Mesothelial cell of epicardium (in vitro differentiated cells): ENCODE results near the gene TBC1D22A. TPM values are rescaled to one million over a fixed set of nuclear protein-coding genes. Genes with fewer than 3 reads are reported as not detected.

Source experiments
- DNase-seq, 2 experiments: peaks; one replicate each; pipeline ENCODE4 v3.0.0; 2021; ENCODE audit warnings: low spot score in 2 of 2; ENCODE audit not compliant: unreplicated experiment in 2 of 2
- H3K27ac Mint-ChIP-seq: 2 replicates; pipeline ENCODE4 v1.8.0; 2021; ENCODE audit warnings: mixed read lengths
- H3K27me3 Mint-ChIP-seq: 2 replicates; pipeline ENCODE4 v1.8.0; 2021; ENCODE audit warnings: low read depth, mixed read lengths
- H3K36me3 Mint-ChIP-seq: 2 replicates; pipeline ENCODE4 v1.8.0; 2021; ENCODE audit warnings: mixed read lengths
- H3K4me1 Mint-ChIP-seq: 2 replicates; pipeline ENCODE4 v1.8.0; 2021; ENCODE audit warnings: mixed read lengths
- H3K4me3 Mint-ChIP-seq: 2 replicates; pipeline ENCODE4 v1.8.0; 2021; ENCODE audit warnings: mild to moderate bottlenecking, moderate library complexity, mixed read lengths
- H3K9me3 Mint-ChIP-seq: 2 replicates; pipeline ENCODE4 v1.8.0; 2021; ENCODE audit warnings: mixed read lengths
- CTCF ChIP-seq: fragments of 200-600 bp; sonication (generic); IDR thresholded peaks from one replicate; pipeline ENCODE4 v1.5.0; 2021; ENCODE audit warnings: antibody characterized with exemption; ENCODE audit not compliant: unreplicated experiment
- total RNA-seq: library from RNA; stranded (reverse); gene quantifications from 3 replicates; pipeline ENCODE4 v1.2.1, GENCODE V29; 2021

Gene TBC1D22A
- total RNA-seq, 1 donor from 2014 or later: 26.6 TPM

- Mint-ChIP-seq H3K36me3 (no peaks in the 10 kb centered on the region), H3K27me3 (no peaks in the 10 kb centered on the region), H3K4me3 (no peak overlapping the region), H3K27ac (no peak overlapping the region), H3K9me3 (no peaks in the 10 kb centered on the region), H3K4me1 (peaks cover 11% of the 10 kb centered on the region)
- no peak for TF ChIP-seq CTCF
- no peak for DNase-seq
These were observed 271.2 kb downstream of the TBC1D22A start for GRCh38 chr22:47033648-47034000.

- no peak for TF ChIP-seq CTCF
- H3K27ac Mint-ChIP-seq: no peak overlapping the region
These were observed 271.8 kb downstream of the TBC1D22A start for GRCh38 chr22:47034076-47034808.

GRCh38 chr22:47034905-47035419 is 272.5 kb downstream of the TBC1D22A start:
- no peaks in the 10 kb centered on the region for H3K27me3 Mint-ChIP-seq
- no peak overlapping the region for H3K4me3 Mint-ChIP-seq
- TF ChIP-seq CTCF: no peak
- no peak for DNase-seq
- no peak overlapping the region for H3K27ac Mint-ChIP-seq
- H3K9me3 Mint-ChIP-seq: no peaks in the 10 kb centered on the region
- peaks cover 11% of the 10 kb centered on the region for H3K4me1 Mint-ChIP-seq
- peaks cover 4% of the 10 kb centered on the region for H3K36me3 Mint-ChIP-seq

More at GRCh38 chr22:47034076-47034808, 271.8 kb downstream of the TBC1D22A start:
- Mint-ChIP-seq H3K4me1 (peaks cover 11% of the 10 kb centered on the region), H3K4me3 (no peak overlapping the region), H3K9me3 (no peaks in the 10 kb centered on the region), H3K27me3 (no peaks in the 10 kb centered on the region), H3K36me3 (no peaks in the 10 kb centered on the region)
- no peak for DNase-seq

GRCh38 chr22:47035425-47035881 is 273.0 kb downstream of the TBC1D22A start:
- peaks cover 4% of the 10 kb centered on the region for H3K36me3 Mint-ChIP-seq
- H3K27ac Mint-ChIP-seq: no peak overlapping the region
- DNase-seq: no peak
- no peak overlapping the region for H3K4me3 Mint-ChIP-seq
- no peaks in the 10 kb centered on the region for H3K9me3 Mint-ChIP-seq
- TF ChIP-seq CTCF: no peak
- peaks cover 6% of the 10 kb centered on the region for H3K4me1 Mint-ChIP-seq
- H3K27me3 Mint-ChIP-seq: no peaks in the 10 kb centered on the region

GRCh38 chr22:47036352-47036751 is 273.9 kb downstream of the TBC1D22A start:
- DNase-seq: no peak
- no peaks in the 10 kb centered on the region for H3K27me3 Mint-ChIP-seq
- H3K9me3 Mint-ChIP-seq: no peaks in the 10 kb centered on the region
- H3K36me3 Mint-ChIP-seq: peaks cover 6% of the 10 kb centered on the region
- no peak overlapping the region for H3K27ac Mint-ChIP-seq
- no peak overlapping the region for H3K4me3 Mint-ChIP-seq
- peaks cover 4% of the 10 kb centered on the region for H3K4me1 Mint-ChIP-seq
- no peak for TF ChIP-seq CTCF
